OCI-LY1 (cell line): Measurements from ENCODE around the gene GNG2.

ENCODE experiments used
- H2AFZ ChIP-seq: fragments of 200-600 bp; sonication (generic), shearing (Covaris generic); 2 replicates; pipeline ENCODE4 v1.6.0; 2014; ENCODE audit warnings: antibody characterized with exemption, mild to moderate bottlenecking, low read length
- H3F3A ChIP-seq: fragments of 200-600 bp; sonication (generic), shearing (Covaris generic); 2 replicates; pipeline ENCODE4 v1.6.0; 2014; ENCODE audit warnings: mild to moderate bottlenecking, antibody characterized with exemption, low read length, moderate library complexity; ENCODE audit not compliant: insufficient read depth
- H3K27ac ChIP-seq: fragments of 200-600 bp; sonication (generic); 2 replicates; pipeline ENCODE4 v1.5.1; 2014; ENCODE audit warnings: low read length, mixed run types, mild to moderate bottlenecking, low read depth; ENCODE audit not compliant: poor library complexity, severe bottlenecking
- H3K27me3 ChIP-seq: fragments of 200-600 bp; sonication (generic); 2 replicates; pipeline ENCODE4 v1.6.0; 2014; ENCODE audit warnings: antibody characterized with exemption, mild to moderate bottlenecking, low read length, moderate library complexity; ENCODE audit not compliant: insufficient read depth
- H3K36me3 ChIP-seq: fragments of 200-600 bp; sonication (generic); 2 replicates; pipeline ENCODE4 v1.6.1; 2014; ENCODE audit warnings: mild to moderate bottlenecking, antibody characterized with exemption, low read length, moderate library complexity, mixed read lengths; ENCODE audit not compliant: insufficient read depth
- H3K4me1 ChIP-seq: fragments of 200-600 bp; sonication (generic); 2 replicates; pipeline ENCODE4 v1.5.1; 2014; ENCODE audit warnings: mild to moderate bottlenecking, low read length, moderate library complexity; ENCODE audit not compliant: insufficient read depth, severe bottlenecking
- H3K4me2 ChIP-seq: fragments of 200-600 bp; sonication (generic), shearing (Covaris generic); 2 replicates; pipeline ENCODE4 v1.6.1; 2014; ENCODE audit warnings: low read length
- H3K4me3 ChIP-seq: fragments of 200-600 bp; sonication (generic); 2 replicates; pipeline ENCODE4 v1.5.1; 2014; ENCODE audit warnings: low read length, low read depth, mild to moderate bottlenecking, mixed read lengths; ENCODE audit not compliant: poor library complexity, severe bottlenecking
- H3K79me2 ChIP-seq: fragments of 200-600 bp; shearing (Covaris generic); 2 replicates; pipeline ENCODE4 v1.6.1; 2016; ENCODE audit warnings: mixed run types, low read length, mixed read lengths; ENCODE audit not compliant: insufficient read depth
- H3K9ac ChIP-seq: fragments of 200-600 bp; sonication (generic), shearing (Covaris generic); 2 replicates; pipeline ENCODE4 v1.6.1; 2014; ENCODE audit warnings: mild to moderate bottlenecking, low read length, mixed read lengths
- H3K9me2 ChIP-seq: fragments of 200-600 bp; sonication (generic), shearing (Covaris generic); 2 replicates; pipeline ENCODE4 v1.6.1; 2014; ENCODE audit warnings: low read depth, mild to moderate bottlenecking, low read length, mixed read lengths
- H3K9me3 ChIP-seq: fragments of 200-600 bp; shearing (Covaris generic); 2 replicates; pipeline ENCODE4 v1.6.1; 2014; ENCODE audit warnings: low read length, mixed read lengths
- H4K20me1 ChIP-seq: fragments of 200-600 bp; sonication (generic), shearing (Covaris generic); 2 replicates; pipeline ENCODE4 v1.6.0; 2016; ENCODE audit warnings: mild to moderate bottlenecking, low read length; ENCODE audit not compliant: insufficient read depth
- CTCF ChIP-seq: fragments of 200-600 bp; sonication (generic), shearing (Covaris generic); IDR thresholded peaks from 2 replicates; pipeline ENCODE4 v1.5.1; 2017; ENCODE audit warnings: mild to moderate bottlenecking, antibody characterized with exemption, low read length, moderate library complexity, mixed read lengths
- EZH2 ChIP-seq: fragments of 200-600 bp; sonication (generic), shearing (Covaris generic); IDR thresholded peaks from 2 replicates; pipeline ENCODE4 v1.8.0; 2017; ENCODE audit warnings: borderline replicate concordance, mixed run types, mild to moderate bottlenecking, antibody characterized with exemption, low read length, moderate library complexity, mixed read lengths

The GNG2 gene

GRCh38 chr14:51860164-51860824 lies at the start of gene GNG2:
GNG2 (plus strand) TSS chr14:51860612; CDS start chr14:51950679, 90,067 bp downstream.
- Histone ChIP-seq H3K36me3 (no peaks in the 10 kb centered on the region), H3K9me3 (peaks cover 2% of the 10 kb centered on the region; the same call in 1 of the 2 replicates), H3K4me3 (peak within 1 kb of the TSS; percentile 62), H3K4me2 (peak within 1 kb of the TSS; percentile 73), H2AFZ (peak within 1 kb of the TSS; percentile 84), H3F3A (no peaks in the 10 kb centered on the region), H3K79me2 (no peaks in the 10 kb centered on the region), H3K27ac (no peak within 1 kb of the TSS), H3K9ac (peak within 1 kb of the TSS; percentile 64), H3K4me1 (peaks cover 28% of the 10 kb centered on the region), H3K9me2 (no peaks in the 10 kb centered on the region), H4K20me1 (no peaks in the 10 kb centered on the region), H3K27me3 (peaks cover 5% of the 10 kb centered on the region; the same call in 1 of the 2 replicates)
- TF ChIP-seq EZH2 (no peak), CTCF (no peak)

- Histone ChIP-seq H3K4me1 (no peaks in the 10 kb centered on the region), H3K4me2 (no peak overlapping the region), H3K4me3 (no peak overlapping the region), H4K20me1 (no peaks in the 10 kb centered on the region), H3K9me3 (no peaks in the 10 kb centered on the region), H3K9ac (no peak overlapping the region), H3K79me2 (no peaks in the 10 kb centered on the region), H3K27ac (no peak overlapping the region), H3K9me2 (no peaks in the 10 kb centered on the region), H3F3A (no peaks in the 10 kb centered on the region), H3K27me3 (0 out of 2 replicates have a peak, but pooled peaks cover 2% of the 10 kb centered on the region), H3K36me3 (no peaks in the 10 kb centered on the region), H2AFZ (no peak overlapping the region)
- TF ChIP-seq EZH2 (no peak), CTCF (no peak)
Observed at GRCh38 chr14:51811706-51812105, 48.7 kb upstream of the GNG2 start.

- no peaks in the 10 kb centered on the region for H4K20me1 ChIP-seq
- H3K27ac ChIP-seq = no peak overlapping the region
- H3K9me2 ChIP-seq = no peaks in the 10 kb centered on the region
- no peak overlapping the region for H3K9ac ChIP-seq
- no peak overlapping the region for H2AFZ ChIP-seq
- H3K4me3 ChIP-seq = no peak overlapping the region
- H3K36me3 ChIP-seq = no peaks in the 10 kb centered on the region
- H3K9me3 ChIP-seq = no peaks in the 10 kb centered on the region
- no peak for TF ChIP-seq EZH2
- TF ChIP-seq CTCF = no peak
- no peaks in the 10 kb centered on the region for H3K4me1 ChIP-seq
- no peak overlapping the region for H3K4me2 ChIP-seq
- no peaks in the 10 kb centered on the region for H3F3A ChIP-seq
- no peaks in the 10 kb centered on the region; the same call in 1 of the 2 replicates for H3K27me3 ChIP-seq
- no peaks in the 10 kb centered on the region for H3K79me2 ChIP-seq
Observed at GRCh38 chr14:51816031-51816430, 44.4 kb upstream of the GNG2 start.
